Ascending aorta (tissue), 2 donors: ENCODE measurements around the gene RIIAD1. TPM values are rescaled to one million over a fixed set of nuclear protein-coding genes. Genes with fewer than 3 reads are reported as not detected.
"Not testable (repeated sequence)": the region's sequence is repeated elsewhere in the genome, so short reads cannot be mapped to it uniquely, and the experiment has no call there.

Source experiments
- DNase-seq, 2 donors: peaks; one replicate each; pipeline ENCODE4 v3.0.0-alpha.2; 2019; ENCODE audit warnings: low spot score in 2 of 2
- H3K27ac ChIP-seq, 2 donors: fragments of 200-600 bp; sonication (generic); one replicate each; pipeline ENCODE4 v1.5.1; 2016 to 2017; ENCODE audit warnings: mild to moderate bottlenecking in 1 of 2
- H3K27me3 ChIP-seq: fragments of 200-600 bp; sonication (generic); one replicate; pipeline ENCODE4 v1.5.1; 2017
- H3K36me3 ChIP-seq, 2 donors: fragments of 200-600 bp; sonication (generic); one replicate each; pipeline ENCODE4 v1.5.1; 2016
- H3K4me1 ChIP-seq, 2 donors: fragments of 200-600 bp; sonication (generic); one replicate each; pipeline ENCODE4 v1.5.1; 2016 to 2017; ENCODE audit warnings: mild to moderate bottlenecking in 1 of 2
- H3K4me3 ChIP-seq, 2 donors: fragments of 200-600 bp; sonication (generic); one replicate each; pipeline ENCODE4 v1.5.1; 2016 to 2017; ENCODE audit warnings: mild to moderate bottlenecking in 1 of 2
- H3K9me3 ChIP-seq, 2 donors: fragments of 200-600 bp; sonication (generic); one replicate each; pipeline ENCODE4 v1.5.1; 2016
- intact Hi-C: fragments of 100-400 bp; cut with DNase I; formaldehyde crosslinking; loops from one replicate; pipeline ENCODE4 v1.15.1; 2023
- total RNA-seq: library from RNA; depleted of rRNA; stranded (reverse); fragments of >200 nt; gene quantifications from one replicate; pipeline ENCODE4 v1.1.0, GENCODE V29; 2016
- TF ChIP-seq, protein P1 (sequence below), 3 experiments: fragments of 200-600 bp in 2 of 3; fragments of 450-650 bp in 1 of 3; sonication (generic) in 2 of 3; IDR thresholded peaks; one replicate each; pipeline ENCODE4 v1.5.1; 2016 to 2019; ENCODE audit warnings: antibody characterized with exemption in 3 of 3, mild to moderate bottlenecking in 1 of 3, moderate library complexity in 1 of 3

The RIIAD1 gene
- total RNA-seq, 1 donor from 2014 or later = not detected

DNA sequence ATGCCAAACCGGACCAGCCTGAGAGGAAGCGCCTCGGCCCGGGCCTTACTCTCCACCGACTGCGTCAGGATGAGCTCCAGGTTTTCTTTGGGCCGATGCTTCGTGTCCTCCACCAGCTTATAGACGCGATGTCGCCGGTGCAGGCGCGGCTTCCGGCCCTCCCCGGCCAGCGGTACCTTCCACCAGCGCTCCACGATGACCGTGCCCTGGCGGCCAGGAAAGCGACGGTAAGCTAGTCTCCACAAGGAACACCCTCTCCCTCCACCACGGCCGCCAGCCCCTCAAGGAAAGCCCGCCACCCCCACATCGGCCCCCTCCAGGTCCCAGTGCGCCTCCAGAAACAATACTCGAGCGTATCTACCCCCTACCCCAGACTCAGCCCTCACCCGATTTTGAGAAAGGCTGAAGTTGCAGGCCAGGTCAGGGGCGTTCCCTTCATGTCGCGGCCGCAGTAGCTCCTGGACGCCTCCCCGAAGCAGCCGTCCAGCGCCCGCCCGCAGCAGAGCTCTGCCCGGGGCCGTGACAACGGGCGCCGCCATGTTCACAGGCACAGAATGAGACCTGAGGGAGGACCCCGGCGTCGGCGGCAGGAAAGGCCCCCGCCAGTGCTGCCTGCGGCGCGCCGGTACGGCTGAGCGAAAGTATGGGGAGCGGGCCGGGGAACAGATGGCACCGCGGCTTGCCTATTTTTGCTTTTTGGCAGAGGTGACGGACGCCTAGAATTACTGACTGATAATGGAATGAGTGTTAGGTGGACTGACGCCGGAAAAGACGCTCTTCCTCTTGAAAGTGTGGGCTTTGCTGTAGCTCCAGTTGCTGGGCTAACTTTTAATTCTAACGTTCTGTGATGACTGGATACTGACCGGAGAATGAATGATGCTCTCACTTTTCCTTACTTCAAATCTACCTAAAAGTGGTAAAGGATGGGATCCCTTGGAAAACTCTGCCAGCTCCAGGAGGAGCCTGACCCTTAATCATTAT is 41.9 kb downstream of the RIIAD1 start, which contains the start of gene MRPL9:
Gene MRPL9 (minus strand): TSS at position 556 of the 981 bp plus-strand sequence. CDS start 17 bp downstream, at position 539.
- TF ChIP-seq, protein P1, sequence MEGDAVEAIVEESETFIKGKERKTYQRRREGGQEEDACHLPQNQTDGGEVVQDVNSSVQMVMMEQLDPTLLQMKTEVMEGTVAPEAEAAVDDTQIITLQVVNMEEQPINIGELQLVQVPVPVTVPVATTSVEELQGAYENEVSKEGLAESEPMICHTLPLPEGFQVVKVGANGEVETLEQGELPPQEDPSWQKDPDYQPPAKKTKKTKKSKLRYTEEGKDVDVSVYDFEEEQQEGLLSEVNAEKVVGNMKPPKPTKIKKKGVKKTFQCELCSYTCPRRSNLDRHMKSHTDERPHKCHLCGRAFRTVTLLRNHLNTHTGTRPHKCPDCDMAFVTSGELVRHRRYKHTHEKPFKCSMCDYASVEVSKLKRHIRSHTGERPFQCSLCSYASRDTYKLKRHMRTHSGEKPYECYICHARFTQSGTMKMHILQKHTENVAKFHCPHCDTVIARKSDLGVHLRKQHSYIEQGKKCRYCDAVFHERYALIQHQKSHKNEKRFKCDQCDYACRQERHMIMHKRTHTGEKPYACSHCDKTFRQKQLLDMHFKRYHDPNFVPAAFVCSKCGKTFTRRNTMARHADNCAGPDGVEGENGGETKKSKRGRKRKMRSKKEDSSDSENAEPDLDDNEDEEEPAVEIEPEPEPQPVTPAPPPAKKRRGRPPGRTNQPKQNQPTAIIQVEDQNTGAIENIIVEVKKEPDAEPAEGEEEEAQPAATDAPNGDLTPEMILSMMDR (IDR thresholded peaks at IDR 0.05) = no peak
- intact Hi-C loops = no loop called here
- Histone ChIP-seq H3K4me3 (peak within 1 kb of the TSS; percentile 79 to 91), H3K36me3 (peaks cover 8 to 30% of the 10 kb centered on the region in 2 donors), H3K4me1 (peaks cover 0 to 7% of the 10 kb centered on the region in 2 donors), H3K27me3 (no peaks in the 10 kb centered on the region), H3K9me3 (no peaks in the 10 kb centered on the region), H3K27ac (peak within 1 kb of the TSS; percentile 84 to 95)
- peak; percentile 19 to 87 for DNase-seq

DNA sequence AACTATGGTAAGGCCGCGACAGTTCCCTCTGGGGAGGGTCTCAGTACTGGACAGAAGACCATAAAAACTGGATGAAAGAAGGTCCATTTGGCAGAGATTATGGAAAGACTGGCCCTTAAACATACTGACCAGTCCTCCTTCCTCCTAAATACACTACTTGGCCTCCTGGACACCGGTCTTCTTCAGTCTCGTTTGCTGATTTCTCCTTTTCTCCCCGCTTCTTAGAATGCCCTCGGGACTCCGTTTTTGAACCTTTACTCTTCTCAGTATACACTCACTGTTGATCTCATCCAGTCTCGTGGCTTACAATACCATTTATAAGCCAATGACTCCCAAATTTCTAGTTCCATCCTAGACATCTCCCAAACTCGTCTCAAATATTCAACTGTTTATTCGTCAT is 42.7 kb downstream of the RIIAD1 start:
- Histone ChIP-seq H3K36me3 (peaks cover 8 to 22% of the 10 kb centered on the region in 2 donors), H3K27me3 (no peaks in the 10 kb centered on the region), H3K4me1 (peaks cover 0 to 7% of the 10 kb centered on the region in 2 donors), H3K9me3 (no peaks in the 10 kb centered on the region), H3K27ac (peak overlapping the region; percentile 84 to 95), H3K4me3 (peak overlapping the region; percentile 79 to 91)
- no peak for DNase-seq
- intact Hi-C loops = no loop called here
- TF ChIP-seq, protein P1 (IDR thresholded peaks at IDR 0.05) = no peak

DNA sequence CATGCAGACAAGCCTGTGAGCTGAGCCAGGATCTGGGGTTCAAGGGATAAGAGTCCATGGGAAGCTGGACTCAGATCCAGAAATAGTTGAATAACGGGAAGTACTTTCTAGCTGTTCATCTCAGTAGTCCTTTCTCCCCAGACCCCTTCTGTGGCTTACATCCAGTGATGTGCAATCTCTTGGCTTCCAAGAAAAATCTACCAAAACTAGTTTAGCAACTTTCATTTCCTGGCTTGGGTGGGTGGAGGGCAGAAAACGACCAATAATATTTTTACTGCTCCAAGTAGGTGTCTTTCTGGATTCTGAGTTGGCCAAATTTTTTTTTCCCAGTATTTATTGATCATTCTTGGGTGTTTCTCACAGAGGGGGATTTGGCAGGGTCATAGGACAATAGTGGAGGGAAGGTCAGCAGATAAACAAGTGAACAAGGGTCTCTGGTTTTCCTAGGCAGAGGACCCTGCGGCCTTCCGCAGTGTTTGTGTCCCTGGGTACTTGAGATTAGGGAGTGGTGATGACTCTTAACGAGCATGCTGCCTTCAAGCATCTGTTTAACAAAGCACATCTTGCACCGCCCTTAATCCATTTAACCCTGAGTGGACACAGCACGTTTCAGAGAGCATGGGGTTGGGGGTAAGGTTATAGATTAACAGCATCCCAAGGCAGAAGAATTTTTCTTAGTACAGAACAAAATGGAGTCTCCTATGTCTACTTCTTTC is 47.2 kb downstream of the RIIAD1 start:
- DNase-seq, H3K36me3 ChIP-seq, H3K27ac ChIP-seq, H3K4me3 ChIP-seq, H3K27me3 ChIP-seq, intact Hi-C loops, H3K9me3 ChIP-seq, H3K4me1 ChIP-seq: not testable (repeated sequence)

DNA sequence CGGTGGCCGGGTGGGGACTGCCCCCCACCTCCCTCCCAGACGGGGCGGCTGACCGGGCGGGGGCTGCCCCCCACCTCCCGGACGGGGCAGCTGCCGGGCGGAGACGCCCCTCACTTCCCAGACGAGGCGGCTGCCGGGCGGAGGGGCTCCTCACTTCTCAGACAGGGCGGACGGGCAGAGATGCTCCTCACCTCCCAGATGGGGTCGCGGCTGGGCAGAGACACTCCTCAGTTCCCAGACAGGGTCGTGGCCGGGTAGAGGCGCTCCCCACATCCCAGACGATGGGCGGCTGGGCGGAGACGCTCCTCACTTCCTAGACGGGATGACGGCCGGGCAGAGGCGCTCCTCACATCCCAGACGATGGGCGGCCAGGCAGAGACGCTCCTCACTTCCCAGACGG is 47.9 kb downstream of the RIIAD1 start:
- H3K27me3 ChIP-seq, H3K36me3 ChIP-seq, H3K4me1 ChIP-seq, H3K4me3 ChIP-seq, DNase-seq, intact Hi-C loops, H3K27ac ChIP-seq, H3K9me3 ChIP-seq: not testable (repeated sequence)

DNA sequence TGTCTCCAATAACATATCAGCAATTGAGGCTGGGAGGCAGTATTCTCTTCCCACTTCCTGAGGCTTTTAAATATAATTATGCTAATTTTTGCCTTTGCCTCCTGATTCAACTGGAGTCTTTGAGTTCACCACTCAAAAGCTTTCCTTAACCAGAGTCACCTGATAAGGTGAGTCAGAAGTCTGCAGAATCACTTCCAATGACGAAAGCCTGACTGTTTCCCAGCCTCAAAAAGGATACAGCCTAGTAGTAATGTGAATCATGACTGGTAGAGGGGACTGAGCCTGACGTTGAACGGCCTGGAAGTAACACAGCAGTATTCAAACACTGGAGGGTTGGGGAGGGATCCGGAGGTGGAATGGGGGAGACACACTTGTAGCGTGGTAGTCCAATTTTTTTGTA is 52.4 kb downstream of the RIIAD1 start:
- H3K9me3 ChIP-seq = no peaks in the 10 kb centered on the region
- H3K4me1 ChIP-seq = no peaks in the 10 kb centered on the region
- no peak for DNase-seq
- H3K27ac ChIP-seq = no peak overlapping the region
- no peak overlapping the region for H3K4me3 ChIP-seq
- peaks cover 6 to 27% of the 10 kb centered on the region in 2 donors for H3K36me3 ChIP-seq
- TF ChIP-seq, protein P1 (IDR thresholded peaks at IDR 0.05) = no peak
- intact Hi-C loops = no loop called here
- H3K27me3 ChIP-seq = no peaks in the 10 kb centered on the region

DNA sequence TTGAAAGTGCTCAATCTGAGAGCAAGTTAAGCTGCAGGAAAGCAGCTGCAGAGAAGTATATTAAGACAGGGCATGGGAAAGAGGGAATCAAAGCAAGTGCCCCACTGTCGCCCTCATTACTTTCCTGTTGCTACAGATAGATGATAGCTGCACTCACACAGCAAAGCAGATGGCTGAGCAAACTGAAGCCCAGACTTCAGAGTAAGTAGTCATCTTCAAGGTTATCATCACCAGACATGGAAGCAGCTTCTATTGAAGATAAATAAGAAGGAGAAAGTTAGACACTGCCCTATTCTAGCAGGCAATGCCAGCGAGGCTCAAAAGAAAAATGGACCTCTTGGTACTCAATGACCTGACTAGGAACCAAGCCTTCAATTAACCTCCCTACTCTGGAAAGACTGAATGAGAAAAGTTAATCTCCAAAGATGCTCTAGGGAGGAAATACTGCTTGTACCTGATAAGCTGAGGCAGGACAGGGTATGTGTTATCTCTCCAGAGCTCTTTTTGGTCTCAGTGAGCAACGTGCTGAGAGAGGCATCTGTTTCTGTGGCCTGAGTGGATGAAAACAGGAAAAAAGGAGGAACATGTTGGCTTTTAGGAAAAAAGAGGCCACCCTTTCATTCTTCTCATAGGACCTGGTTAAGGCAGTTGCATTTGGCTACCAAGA is 53.1 kb downstream of the RIIAD1 start:
- H3K27ac ChIP-seq = no peak overlapping the region
- no peak for DNase-seq
- no peaks in the 10 kb centered on the region for H3K4me1 ChIP-seq
- peaks cover 7 to 31% of the 10 kb centered on the region in 2 donors for H3K36me3 ChIP-seq
- TF ChIP-seq, protein P1 (IDR thresholded peaks at IDR 0.05) = no peak
- no peaks in the 10 kb centered on the region for H3K9me3 ChIP-seq
- H3K27me3 ChIP-seq = no peaks in the 10 kb centered on the region
- H3K4me3 ChIP-seq = no peak overlapping the region
- intact Hi-C loops = no loop called here
